ENCODE data around the gene PSMG4. TPM values are rescaled to one million over a fixed set of nuclear protein-coding genes. Genes with fewer than 3 reads are reported as not detected.
A peak's percentile ranks its signal among the peaks of the same experiment; 100 is the strongest.

The PSMG4 gene
- total RNA-seq, 1 donor from 2014 or later = 21.2 TPM

- intact Hi-C loops (cut with DNase I) = loop anchor here (10.0 kb wide), 1 partner anchor 172 kb away; the partner anchor contains the start of gene SLC22A23
- DNase-seq (ENCODE audit: low spot score) (no peak), ATAC-seq (no peak)
Observed at GRCh38 chr6:3283241-3283640, 24.5 kb downstream of the PSMG4 start.

GRCh38 chr6:3283641-3284435 lies 25.1 kb downstream of the PSMG4 start:
- ATAC-seq (no peak), DNase-seq (ENCODE audit: low spot score) (peak; percentile 47)
- intact Hi-C loops (cut with DNase I) = loop anchor here (10.0 kb wide), 1 partner anchor 171 kb away; the partner anchor contains the start of gene SLC22A23

- peak; percentile 73 for DNase-seq (ENCODE audit: low spot score)
- intact Hi-C loops (cut with DNase I) = loop anchor here (10.0 kb wide), 1 partner anchor 170 kb away; the partner anchor contains the start of gene SLC22A23
- no peak for ATAC-seq
Observed at GRCh38 chr6:3284436-3284876, 25.7 kb downstream of the PSMG4 start.

GRCh38 chr6:3285049-3285639 lies 26.4 kb downstream of the PSMG4 start:
- ATAC-seq (no peak), DNase-seq (ENCODE audit: low spot score) (peak; percentile 36)
- intact Hi-C loops (cut with DNase I) = loop anchor here (10.0 kb wide), 1 partner anchor 170 kb away; the partner anchor contains the start of gene SLC22A23

- DNase-seq (ENCODE audit: low spot score) (peak; percentile 56), ATAC-seq (no peak)
- intact Hi-C loops (cut with DNase I) = loop anchor here (10.0 kb wide), 1 partner anchor 169 kb away; the partner anchor contains the start of gene SLC22A23
Observed at GRCh38 chr6:3285732-3286131, 27.0 kb downstream of the PSMG4 start.

GRCh38 chr6:3286641-3287171 lies 28.0 kb downstream of the PSMG4 start:
- ATAC-seq = no peak
- DNase-seq (ENCODE audit: low spot score) = peak; percentile 53
- intact Hi-C loops (cut with DNase I) = loop anchor here (10.0 kb wide), 1 partner anchor 168 kb away; the partner anchor contains the start of gene SLC22A23

GRCh38 chr6:3287308-3287707 lies 28.6 kb downstream of the PSMG4 start:
- peak; percentile 40 for DNase-seq (ENCODE audit: low spot score)
- no peak for ATAC-seq
- intact Hi-C loops (cut with DNase I) = loop anchor here (10.0 kb wide), 1 partner anchor 167 kb away; the partner anchor contains the start of gene SLC22A23

- intact Hi-C loops (cut with DNase I) = loop anchor here (10.0 kb wide), 1 partner anchor 167 kb away; the partner anchor contains the start of gene SLC22A23
Observed at GRCh38 chr6:3287976-3288707, 29.4 kb downstream of the PSMG4 start.

GRCh38 chr6:3288711-3289663 lies 30.2 kb downstream of the PSMG4 start:
- ATAC-seq = no peak
- peak; percentile 51 for DNase-seq (ENCODE audit: low spot score)
- intact Hi-C loops (cut with DNase I) = loop anchor here (10.0 kb wide), 1 partner anchor 166 kb away; the partner anchor contains the start of gene SLC22A23

More at GRCh38 chr6:3287976-3288707, 29.4 kb downstream of the PSMG4 start:
- DNase-seq (ENCODE audit: low spot score) (peak; percentile 45), ATAC-seq (no peak)

GRCh38 chr6:3289664-3290055 lies 30.9 kb downstream of the PSMG4 start:
- intact Hi-C loops (cut with DNase I) = loop anchor here (10.0 kb wide), 1 partner anchor 165 kb away; the partner anchor contains the start of gene SLC22A23
- DNase-seq (ENCODE audit: low spot score) (peak; percentile 48), ATAC-seq (no peak)

- intact Hi-C loops (cut with DNase I) = no loop called here
- peak; percentile 39 for DNase-seq (ENCODE audit: low spot score)
- no peak for ATAC-seq
Observed at GRCh38 chr6:3290149-3290930, 31.6 kb downstream of the PSMG4 start.

GRCh38 chr6:3290931-3291211 lies 32.1 kb downstream of the PSMG4 start:
- DNase-seq (ENCODE audit: low spot score) = peak; percentile 47
- intact Hi-C loops (cut with DNase I) = no loop called here

GRCh38 chr6:3291346-3291745 lies 32.6 kb downstream of the PSMG4 start:
- intact Hi-C loops (cut with DNase I) = no loop called here
- ATAC-seq (no peak), DNase-seq (ENCODE audit: low spot score) (peak; percentile 17)

More at GRCh38 chr6:3290931-3291211, 32.1 kb downstream of the PSMG4 start:
- ATAC-seq = no peak

- intact Hi-C loops (cut with DNase I) = no loop called here
- no peak for ATAC-seq
- no peak for DNase-seq (ENCODE audit: low spot score)
Observed at GRCh38 chr6:3291987-3292386, 33.2 kb downstream of the PSMG4 start.

- intact Hi-C loops (cut with DNase I) = no loop called here
- DNase-seq (ENCODE audit: low spot score) (peak; percentile 45), ATAC-seq (no peak)
Observed at GRCh38 chr6:3292431-3293197, 33.9 kb downstream of the PSMG4 start.
